ENCODE data around the gene FCHO2.

FCHO2 gene

DNA sequence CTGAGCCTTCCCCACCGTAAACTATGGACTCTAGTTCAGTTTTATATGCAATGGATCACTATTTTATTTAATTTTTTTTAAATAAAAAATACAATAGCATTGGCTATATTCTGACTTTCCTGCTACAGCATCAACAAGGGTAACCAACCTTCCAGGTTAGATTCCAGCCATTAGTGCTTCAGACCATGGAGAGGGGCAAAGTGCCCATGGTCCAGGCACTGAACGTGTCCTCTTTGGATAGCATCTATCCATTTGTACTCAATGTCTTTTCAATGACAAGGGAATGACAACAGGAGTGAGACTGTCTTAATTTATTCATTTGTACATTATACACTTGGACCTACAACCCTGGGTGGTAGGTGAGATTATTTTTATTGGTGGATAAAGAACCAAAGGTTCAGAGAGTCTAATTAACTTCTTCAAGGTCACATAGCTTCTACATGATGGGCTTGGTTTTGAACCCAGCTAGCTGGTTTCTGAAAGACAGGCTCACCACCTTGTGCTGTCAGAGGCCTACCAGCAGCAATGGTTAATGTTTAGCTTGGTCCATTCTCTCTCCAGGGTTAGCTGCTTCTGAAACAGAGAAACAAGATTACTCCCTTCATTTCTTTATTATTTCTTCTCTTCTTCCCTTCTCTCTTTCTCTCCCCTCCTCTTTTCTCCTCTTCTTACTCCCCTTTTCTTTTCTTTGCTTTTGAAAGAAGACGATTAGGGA is 176.0 kb downstream of the FCHO2 start:
- Histone ChIP-seq H3K27ac (ENCODE audit: low read depth, low read length) (no peak overlapping the region), H3K27me3 (ENCODE audit: low read length) (no peaks in the 10 kb centered on the region), H3K9ac (ENCODE audit: low read length) (no peak overlapping the region), H3K79me2 (ENCODE audit: insufficient read depth, low read length) (no peaks in the 10 kb centered on the region), H3K9me2 (replicated peaks; ENCODE audit: insufficient read depth, low read length) (no peaks in the 10 kb centered on the region), H4K20me1 (ENCODE audit: low read depth, low read length) (no peaks in the 10 kb centered on the region), H3K36me3 (ENCODE audit: low read length) (no peaks in the 10 kb centered on the region), H3K4me2 (ENCODE audit: low read depth, low read length, poor library complexity, severe bottlenecking) (no peak overlapping the region), H2AFZ (ENCODE audit: low read depth, low read length, severe bottlenecking) (no peak overlapping the region), H3K9me3 (ENCODE audit: insufficient read depth, low read length) (no peaks in the 10 kb centered on the region), H3F3A (ENCODE audit: insufficient read depth) (no peaks in the 10 kb centered on the region), H3K4me3 (ENCODE audit: insufficient read depth, low read length, poor library complexity, severe bottlenecking) (no peak overlapping the region)
- TF ChIP-seq, protein P1, sequence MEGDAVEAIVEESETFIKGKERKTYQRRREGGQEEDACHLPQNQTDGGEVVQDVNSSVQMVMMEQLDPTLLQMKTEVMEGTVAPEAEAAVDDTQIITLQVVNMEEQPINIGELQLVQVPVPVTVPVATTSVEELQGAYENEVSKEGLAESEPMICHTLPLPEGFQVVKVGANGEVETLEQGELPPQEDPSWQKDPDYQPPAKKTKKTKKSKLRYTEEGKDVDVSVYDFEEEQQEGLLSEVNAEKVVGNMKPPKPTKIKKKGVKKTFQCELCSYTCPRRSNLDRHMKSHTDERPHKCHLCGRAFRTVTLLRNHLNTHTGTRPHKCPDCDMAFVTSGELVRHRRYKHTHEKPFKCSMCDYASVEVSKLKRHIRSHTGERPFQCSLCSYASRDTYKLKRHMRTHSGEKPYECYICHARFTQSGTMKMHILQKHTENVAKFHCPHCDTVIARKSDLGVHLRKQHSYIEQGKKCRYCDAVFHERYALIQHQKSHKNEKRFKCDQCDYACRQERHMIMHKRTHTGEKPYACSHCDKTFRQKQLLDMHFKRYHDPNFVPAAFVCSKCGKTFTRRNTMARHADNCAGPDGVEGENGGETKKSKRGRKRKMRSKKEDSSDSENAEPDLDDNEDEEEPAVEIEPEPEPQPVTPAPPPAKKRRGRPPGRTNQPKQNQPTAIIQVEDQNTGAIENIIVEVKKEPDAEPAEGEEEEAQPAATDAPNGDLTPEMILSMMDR (IDR thresholded peaks at IDR 0.05; ENCODE audit: insufficient read depth, low read length, poor library complexity, severe bottlenecking) = no peak
- TF ChIP-seq EZH2phosphoT487 (conservative IDR thresholded peaks at IDR 0.05; ENCODE audit: low read length) = no peak

GRCh38 chr5:73132759-73133158 is 176.9 kb downstream of the FCHO2 start:
- H4K20me1 ChIP-seq (ENCODE audit: low read depth, low read length) = no peaks in the 10 kb centered on the region
- H3K27ac ChIP-seq (ENCODE audit: low read depth, low read length) = no peak overlapping the region
- H3K36me3 ChIP-seq (ENCODE audit: low read length) = no peaks in the 10 kb centered on the region
- H3K27me3 ChIP-seq (ENCODE audit: low read length) = no peaks in the 10 kb centered on the region
- H3F3A ChIP-seq (ENCODE audit: insufficient read depth) = no peaks in the 10 kb centered on the region
- H2AFZ ChIP-seq (ENCODE audit: low read depth, low read length, severe bottlenecking) = no peak overlapping the region
- no peak overlapping the region for H3K9ac ChIP-seq (ENCODE audit: low read length)
- H3K79me2 ChIP-seq (ENCODE audit: insufficient read depth, low read length) = no peaks in the 10 kb centered on the region
- no peak overlapping the region for H3K4me3 ChIP-seq (ENCODE audit: insufficient read depth, low read length, poor library complexity, severe bottlenecking)
- no peak for TF ChIP-seq EZH2phosphoT487 (conservative IDR thresholded peaks at IDR 0.05; ENCODE audit: low read length)
- TF ChIP-seq, protein P1 (IDR thresholded peaks at IDR 0.05; ENCODE audit: insufficient read depth, low read length, poor library complexity, severe bottlenecking) = no peak
- H3K4me2 ChIP-seq (ENCODE audit: low read depth, low read length, poor library complexity, severe bottlenecking) = no peak overlapping the region
- no peaks in the 10 kb centered on the region for H3K9me2 ChIP-seq (replicated peaks; ENCODE audit: insufficient read depth, low read length)
- no peaks in the 10 kb centered on the region for H3K9me3 ChIP-seq (ENCODE audit: insufficient read depth, low read length)

DNA sequence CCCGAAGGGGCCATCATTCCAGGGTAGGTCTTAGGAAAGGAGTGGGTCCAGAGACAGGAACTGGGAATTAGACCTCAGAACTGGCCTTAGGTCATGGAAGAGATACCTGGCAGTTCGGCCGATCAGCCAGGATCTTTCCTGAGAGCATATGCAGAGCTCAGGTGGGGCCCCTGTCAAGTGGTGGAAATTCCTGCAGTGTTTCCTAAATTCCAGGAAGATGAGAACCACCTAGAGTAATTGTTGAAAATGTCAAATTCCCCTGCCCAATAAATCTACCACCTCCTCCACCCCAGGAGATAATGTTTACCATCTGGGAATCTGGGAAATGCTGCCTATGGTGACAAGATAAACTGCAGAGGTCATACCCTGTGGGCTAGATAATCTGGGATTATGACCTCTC is 179.2 kb downstream of the FCHO2 start:
- Histone ChIP-seq H4K20me1 (ENCODE audit: low read depth, low read length) (no peaks in the 10 kb centered on the region), H3F3A (ENCODE audit: insufficient read depth) (no peaks in the 10 kb centered on the region), H3K27ac (ENCODE audit: low read depth, low read length) (no peak overlapping the region), H2AFZ (ENCODE audit: low read depth, low read length, severe bottlenecking) (no peak overlapping the region), H3K36me3 (ENCODE audit: low read length) (no peaks in the 10 kb centered on the region), H3K27me3 (ENCODE audit: low read length) (no peaks in the 10 kb centered on the region), H3K4me3 (ENCODE audit: insufficient read depth, low read length, poor library complexity, severe bottlenecking) (no peak overlapping the region), H3K79me2 (ENCODE audit: insufficient read depth, low read length) (no peaks in the 10 kb centered on the region), H3K4me2 (ENCODE audit: low read depth, low read length, poor library complexity, severe bottlenecking) (no peak overlapping the region), H3K9me2 (replicated peaks; ENCODE audit: insufficient read depth, low read length) (no peaks in the 10 kb centered on the region), H3K9ac (ENCODE audit: low read length) (no peak overlapping the region), H3K9me3 (ENCODE audit: insufficient read depth, low read length) (no peaks in the 10 kb centered on the region)
- TF ChIP-seq, protein P1 (IDR thresholded peaks at IDR 0.05; ENCODE audit: insufficient read depth, low read length, poor library complexity, severe bottlenecking) = no peak
- no peak for TF ChIP-seq EZH2phosphoT487 (conservative IDR thresholded peaks at IDR 0.05; ENCODE audit: low read length)

Data from SU-DHL-6 (cell line).